Ovary (tissue), 9 donors: ENCODE measurements around the gene MYH3. TPM values are rescaled to one million over a fixed set of nuclear protein-coding genes. Genes with fewer than 3 reads are reported as not detected.

Experiments
- DNase-seq, 5 donors: peaks; one replicate each; pipeline ENCODE4 v3.0.0-alpha.2; 2019 to 2020
- H3K27ac ChIP-seq, 2 donors: fragments of 200-600 bp; one replicate each; pipeline versions ENCODE4 v1.5.1 to v1.8.0; 2019 to 2022
- H3K27me3 ChIP-seq: fragments of 200-600 bp; one replicate; pipeline ENCODE4 v1.8.0; 2022
- H3K36me3 ChIP-seq: fragments of 200-600 bp; sonication (generic); one replicate; pipeline ENCODE4 v1.5.1; 2019
- H3K4me1 ChIP-seq: one replicate; pipeline ENCODE4 v1.8.1; 2013; ENCODE audit warnings: mild to moderate bottlenecking, moderate library complexity; ENCODE audit not compliant: insufficient read depth
- H3K4me3 ChIP-seq: fragments of 200-600 bp; sonication (generic); one replicate; pipeline ENCODE4 v1.5.1; 2017
- H3K9me3 ChIP-seq, 2 donors: fragments of 200-600 bp in 1 of 2; sonication (generic) in 1 of 2; one replicate each; pipeline versions ENCODE4 v1.5.1 to v1.8.1; 2013 to 2019; ENCODE audit warnings: mild to moderate bottlenecking in 1 of 2, moderate library complexity in 1 of 2
- CTCF ChIP-seq, 3 donors: fragments of 450-650 bp in 2 of 3; fragments of 200-600 bp in 1 of 3; IDR thresholded peaks; one replicate each; pipeline versions ENCODE4 v1.5.1 to v1.8.0; 2016 to 2022; ENCODE audit warnings: antibody characterized with exemption in 3 of 3, mild to moderate bottlenecking in 1 of 3
- EP300 ChIP-seq: sonication (generic); formaldehyde crosslinking; IDR thresholded peaks from one replicate; pipeline ENCODE4 v1.6.1; 2017; ENCODE audit warnings: antibody characterized with exemption
- POLR2A ChIP-seq: fragments of 450-650 bp; IDR thresholded peaks from one replicate; pipeline ENCODE4 v1.6.1; 2017; ENCODE audit warnings: antibody characterized with exemption, mild to moderate bottlenecking, moderate library complexity
- WGBS, 3 donors: extraction: QIAGEN DNeasy Blood & Tissue Kit in 1 of 3; methylation state at CpG; one replicate each; pipeline versions ENCODE4 v1.1.5 to v1.1.7; 2013 to 2017; 5-methylcytosine and 5-hydroxymethylcytosine counted together
- intact Hi-C, 4 donors: fragments of 100-400 bp; cut with DNase I; formaldehyde crosslinking; loops; one replicate each; pipeline versions ENCODE4 v1.11.0 to v1.15.1; 2022 to 2023
- polyA plus RNA-seq, 2 donors: library from polyadenylated mRNA; stranded (reverse); fragments of 200-250 nt in 1 of 2; fragments of 350-450 nt in 1 of 2; fragmentation: Illumina TruSeq in 1 of 2; extraction: RNeasy Lipid Tissue Mini Kit (QIAGEN cat#74804) in 1 of 2; gene quantifications; one replicate each; pipeline ENCODE4 v1.2.3, GENCODE V29; 2013 to 2014
- total RNA-seq, 7 donors: library from RNA; depleted of rRNA in 2 of 7; stranded (reverse); fragments of >200 nt in 2 of 7; fragmentation: NEBNext Ultra II Directional in 3 of 7; extraction: Animal tissue kit (Norgen Biotek cat#: 25700) in 3 of 7; gene quantifications; one replicate each; pipeline versions ENCODE4 v1.1.0 to v1.2.4, GENCODE V29; 2016 to 2023
- donor health status: DM: no; HTN: no; CAD: no; lungs with moderate emphysema.
- donor health status: DM: no; HTN: no; CAD: no.
- donor health status: Bipolar disorder and iron deficiency.
- donor health status: DM: yes; HTN: yes; CAD: no.
- donor health status: DM: no; HTN: no; CAD: no.
- donor health status: DM: yes; HTN: yes; CAD: no.

MYH3 gene
- total and polyA plus RNA-seq, 9 donors: 1.5 to 5.7 (median 2.6) TPM

GRCh38 chr17:10635290-10635689, 21.8 kb downstream of the MYH3 start:
- WGBS, 3 donors: 87 to 90% (median 90%) methylated on average over 14 of the region's 14 CpGs

GRCh38 chr17:10633738-10634379, 23.2 kb downstream of the MYH3 start:
- H3K4me1 ChIP-seq: no peaks in the 10 kb centered on the region
- TF ChIP-seq EP300 (no peak), CTCF (IDR thresholded peaks at IDR 0.05) (no peak), POLR2A (no peak)
- H3K36me3 ChIP-seq: no peaks in the 10 kb centered on the region

More at GRCh38 chr17:10635290-10635689, 21.8 kb downstream of the MYH3 start:
- no peak overlapping the region for H3K27ac ChIP-seq
- H3K4me3 ChIP-seq: no peak overlapping the region
- no peaks in the 10 kb centered on the region for H3K36me3 ChIP-seq
- no peak for DNase-seq
- no peaks in the 10 kb centered on the region for H3K9me3 ChIP-seq
- no peaks in the 10 kb centered on the region for H3K27me3 ChIP-seq
- H3K4me1 ChIP-seq: no peaks in the 10 kb centered on the region
- TF ChIP-seq EP300 (no peak), CTCF (IDR thresholded peaks at IDR 0.05) (no peak), POLR2A (no peak)
- intact Hi-C loops: no loop called here

GRCh38 chr17:10631701-10632100, 25.4 kb downstream of the MYH3 start:
- Histone ChIP-seq H3K9me3 (no peaks in the 10 kb centered on the region), H3K4me1 (no peaks in the 10 kb centered on the region), H3K4me3 (no peak overlapping the region), H3K27me3 (no peaks in the 10 kb centered on the region), H3K36me3 (no peaks in the 10 kb centered on the region), H3K27ac (no peak overlapping the region)
- WGBS, 3 donors: 89 to 92% (median 91%) methylated on average over 15 of the region's 15 CpGs
- no peak for DNase-seq
- intact Hi-C loops: no loop called here
- no peak for TF ChIP-seq POLR2A

More at GRCh38 chr17:10633738-10634379, 23.2 kb downstream of the MYH3 start:
- Histone ChIP-seq H3K9me3 (no peaks in the 10 kb centered on the region), H3K27ac (no peak overlapping the region), H3K4me3 (no peak overlapping the region), H3K27me3 (no peaks in the 10 kb centered on the region)
- intact Hi-C loops: no loop called here
- no peak for DNase-seq
- 89 to 92% (median 90%) methylated on average over 15 of the region's 15 CpGs for WGBS, 3 donors

GRCh38 chr17:10631048-10631700, 25.9 kb downstream of the MYH3 start:
- Histone ChIP-seq H3K27ac (no peak overlapping the region), H3K4me3 (no peak overlapping the region), H3K27me3 (no peaks in the 10 kb centered on the region), H3K9me3 (no peaks in the 10 kb centered on the region), H3K4me1 (no peaks in the 10 kb centered on the region), H3K36me3 (no peaks in the 10 kb centered on the region)
- peak in 2 of 5 donors; percentile 34 to 58 for DNase-seq
- TF ChIP-seq POLR2A (no peak), CTCF (IDR thresholded peaks at IDR 0.05) (peak in 2 of 3 donors; percentile 15 to 27)
- WGBS, 3 donors: 46 to 48% (median 47%) methylated on average over 18 of the region's 18 CpGs
- intact Hi-C loops: no loop called here

GRCh38 chr17:10629706-10630105, 27.4 kb downstream of the MYH3 start:
- DNase-seq: no peak
- Histone ChIP-seq H3K9me3 (no peaks in the 10 kb centered on the region), H3K4me1 (no peaks in the 10 kb centered on the region), H3K27me3 (no peaks in the 10 kb centered on the region), H3K36me3 (no peaks in the 10 kb centered on the region), H3K27ac (no peak overlapping the region), H3K4me3 (no peak overlapping the region)
- intact Hi-C loops: no loop called here
- TF ChIP-seq EP300: no peak
- TF ChIP-seq CTCF (IDR thresholded peaks at IDR 0.05): no peak
- no peak for TF ChIP-seq POLR2A
- 90 to 94% (median 93%) methylated on average over 12 of the region's 12 CpGs for WGBS, 3 donors
